HG02938 (cell line): Measurements from ENCODE around the gene B4GALT5.
"Not testable (repeated sequence)": the region's sequence is repeated elsewhere in the genome, so short reads cannot be mapped to it uniquely, and the experiment has no call there.

Experiments
- ATAC-seq: cut with Tn5 transposase; IDR thresholded peaks from one replicate; pipeline ENCODE4 v1.9.1; 2021; ENCODE audit warnings: mild to moderate bottlenecking, moderate library complexity; ENCODE audit not compliant: unreplicated experiment

B4GALT5 gene

DNA sequence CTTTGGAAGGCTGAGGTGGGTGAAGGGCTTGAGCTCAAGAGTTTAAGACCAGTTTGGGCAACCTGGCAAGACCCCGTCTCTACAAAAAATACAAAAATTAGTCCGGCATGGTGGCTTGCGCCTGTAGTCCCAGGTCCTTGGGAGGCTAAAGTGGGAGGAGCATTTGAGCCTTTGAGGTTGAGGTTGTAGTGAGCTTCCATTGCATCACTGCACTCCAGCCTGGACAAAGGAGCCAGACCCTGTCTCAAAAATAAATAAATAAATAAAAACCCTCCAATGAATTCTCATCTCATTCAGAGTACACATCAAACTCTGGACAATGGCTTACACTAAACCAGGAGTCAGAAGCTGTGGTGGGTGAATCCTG lies 31.8 kb downstream of the B4GALT5 start:
- no peak for ATAC-seq

DNA sequence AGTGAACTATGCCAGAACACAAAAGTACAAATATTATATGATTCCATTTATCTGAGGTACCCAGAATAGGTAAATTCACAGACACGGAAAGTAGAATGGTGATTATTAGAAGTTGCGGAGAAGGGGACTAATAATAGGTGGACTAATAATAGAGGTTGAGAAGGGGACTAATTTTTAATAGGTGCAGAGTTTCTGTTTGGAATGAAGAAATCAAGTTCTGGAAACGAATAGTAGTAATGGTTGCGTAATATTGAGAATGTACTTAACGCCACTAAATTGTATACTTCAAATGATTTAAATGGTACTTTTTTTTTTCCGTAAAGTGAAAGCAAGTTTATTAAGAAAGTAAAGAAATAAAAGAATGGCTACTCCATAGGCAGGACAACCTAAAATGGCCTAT lies 33.2 kb downstream of the B4GALT5 start:
- ATAC-seq, result no peak

DNA sequence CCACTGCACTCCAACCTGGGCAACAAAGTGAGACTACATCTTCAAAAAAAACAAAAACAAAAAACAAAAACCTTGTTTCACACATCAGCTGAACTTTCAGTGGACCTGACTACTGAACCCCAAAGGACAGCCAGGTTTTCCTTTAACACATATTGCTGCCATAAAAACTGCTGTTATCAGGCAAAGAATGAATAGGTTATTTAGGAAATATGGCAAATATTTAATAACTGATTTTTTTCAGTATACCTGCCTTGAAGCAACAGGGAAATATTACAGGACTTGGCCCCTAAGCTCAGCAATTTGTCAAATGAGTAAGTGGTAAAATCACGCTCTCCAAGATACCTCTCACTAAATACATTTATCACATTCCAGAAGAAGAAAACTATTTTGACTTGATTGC lies 34.0 kb downstream of the B4GALT5 start:
- ATAC-seq, result no peak

DNA sequence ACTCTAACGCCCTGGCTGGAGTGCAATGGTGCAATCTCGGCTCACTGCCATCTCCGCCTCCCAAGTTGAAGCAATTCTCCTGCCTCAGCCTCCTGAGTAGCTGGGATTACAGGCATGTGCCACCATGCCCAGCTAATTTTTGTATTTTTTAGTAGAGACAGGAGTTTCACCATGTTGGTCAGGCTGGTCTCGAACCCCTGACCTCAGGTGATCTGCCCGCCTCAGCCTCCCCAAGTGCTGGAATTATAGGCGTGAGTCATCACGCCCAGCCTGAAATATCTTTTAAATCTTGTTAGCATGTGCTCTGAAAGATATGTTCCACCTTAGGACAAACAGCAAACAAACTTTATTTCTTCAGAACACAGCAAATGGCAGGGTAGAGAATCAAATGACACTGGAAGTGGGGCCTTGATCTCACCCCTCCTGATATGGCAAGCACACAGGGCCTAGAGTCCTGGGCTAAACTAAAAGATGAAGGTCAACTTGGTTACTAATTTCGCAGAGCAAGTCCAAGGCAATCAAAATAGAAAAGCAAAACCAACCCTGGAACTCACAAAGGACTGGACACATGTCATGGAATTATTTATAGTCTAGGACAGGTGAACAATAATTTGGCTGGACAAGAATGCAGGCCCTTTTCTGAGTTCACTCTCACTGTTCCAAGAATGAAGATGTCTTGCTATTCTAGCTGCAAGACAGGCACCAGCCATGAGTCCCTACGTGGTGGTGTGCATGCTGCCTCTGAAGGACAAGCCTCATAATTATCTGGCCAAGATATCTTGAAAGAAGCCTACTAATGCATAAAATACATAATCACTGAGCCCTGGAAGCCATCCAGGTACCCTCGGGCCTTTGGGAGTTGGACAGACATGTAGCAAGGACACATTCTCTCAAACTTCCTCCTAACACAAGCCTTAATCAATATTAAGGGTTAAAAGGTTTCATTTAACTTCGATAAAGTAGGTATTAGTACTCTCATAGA lies 35.6 kb downstream of the B4GALT5 start:
- no peak for ATAC-seq

GRCh38 chr20:49676581-49677291 lies 36.9 kb downstream of the B4GALT5 start:
- ATAC-seq, result peak; percentile 41

DNA sequence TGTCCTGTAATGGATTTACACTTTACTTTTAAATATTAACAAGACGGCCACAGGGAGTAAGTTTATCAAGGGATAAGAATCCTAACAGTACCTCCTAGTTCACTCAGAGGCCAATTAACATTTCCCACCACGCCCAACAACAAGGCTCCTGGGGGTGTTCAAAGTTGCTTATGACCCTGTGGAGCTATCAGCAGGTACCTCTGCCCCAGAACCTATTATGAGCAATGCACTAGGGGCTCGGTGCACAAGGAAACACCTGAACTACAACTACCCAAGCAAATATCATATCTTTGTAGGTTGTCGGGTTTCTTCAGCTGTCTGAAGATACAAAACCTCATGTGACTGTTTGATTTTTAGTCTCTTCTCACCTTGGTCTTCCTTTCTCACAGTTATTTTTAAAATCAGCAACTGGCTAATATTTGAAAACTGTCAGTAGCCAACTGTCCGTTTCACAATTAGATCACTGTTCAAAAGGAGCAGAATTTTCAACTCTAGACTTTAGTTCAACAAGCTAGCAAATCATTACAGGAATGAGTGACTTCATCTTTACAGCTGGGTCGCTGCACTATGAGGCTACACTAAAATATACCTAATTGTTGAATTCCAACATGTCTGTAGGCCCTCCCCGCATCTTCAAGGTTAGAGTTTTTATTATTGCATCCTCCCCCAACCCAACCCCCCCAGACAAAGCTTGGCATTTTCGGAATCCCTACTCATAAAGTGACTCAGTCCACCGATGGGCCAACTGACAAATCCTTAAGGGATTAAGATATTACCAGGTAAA lies 38.1 kb downstream of the B4GALT5 start:
- peak; percentile 51 for ATAC-seq

- ATAC-seq, result no peak
These were observed 39.0 kb downstream of the B4GALT5 start for GRCh38 chr20:49674383-49675352.

- ATAC-seq, result no peak
These were observed 41.5 kb downstream of the B4GALT5 start for GRCh38 chr20:49672096-49672664.

- no peak for ATAC-seq
These were observed 42.2 kb downstream of the B4GALT5 start for GRCh38 chr20:49671433-49671832.

GRCh38 chr20:49669601-49670189 lies 44.0 kb downstream of the B4GALT5 start:
- peak; percentile 54 for ATAC-seq

DNA sequence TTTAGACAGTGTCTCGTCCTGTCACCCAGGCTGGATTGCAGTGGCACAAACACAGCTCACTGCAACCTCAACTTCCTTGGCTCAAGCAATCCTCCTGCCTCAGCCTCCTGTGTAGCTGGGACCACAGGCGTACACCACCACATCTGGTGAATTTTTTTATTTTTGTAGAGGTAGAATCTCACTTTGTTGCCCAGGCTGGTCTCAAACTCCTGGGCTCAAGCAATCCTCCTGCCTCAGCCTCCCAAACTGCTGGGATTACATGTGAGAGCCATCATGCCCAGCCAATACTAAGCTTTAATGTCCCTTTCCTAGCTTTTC lies 44.8 kb downstream of the B4GALT5 start:
- not testable (repeated sequence) for ATAC-seq

DNA sequence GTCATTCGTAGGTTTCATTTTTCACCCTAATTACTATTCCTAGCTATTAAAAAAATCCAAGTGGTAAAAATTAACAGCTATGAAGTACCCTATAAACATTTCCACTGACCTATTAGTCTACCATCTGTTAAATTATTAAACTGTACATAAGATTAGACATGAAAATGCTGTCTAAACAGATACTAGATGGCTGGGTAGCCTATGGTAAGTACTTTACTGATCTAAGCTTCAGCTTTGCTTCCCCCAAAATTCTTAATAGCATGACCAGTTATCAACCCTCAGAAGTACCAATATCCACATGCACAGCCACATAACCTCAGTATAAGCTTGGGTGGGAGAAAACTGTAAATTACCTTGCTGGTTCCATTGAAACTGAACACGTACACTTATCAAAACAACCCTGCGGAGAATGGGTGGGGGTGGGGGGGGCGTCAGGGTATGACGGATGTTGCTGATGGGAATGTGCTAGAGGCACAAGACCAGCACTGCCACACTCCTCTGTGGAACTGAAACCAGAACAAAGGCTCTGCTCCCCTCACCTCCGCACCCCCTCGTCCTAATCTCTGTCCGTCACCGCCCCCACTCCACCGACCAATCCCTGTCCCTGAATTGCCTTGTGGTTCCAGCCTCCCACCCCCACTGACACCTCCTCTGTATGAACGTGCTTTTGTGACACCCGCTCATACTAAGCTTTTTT lies 45.3 kb downstream of the B4GALT5 start:
- ATAC-seq, result peak; percentile 74

DNA sequence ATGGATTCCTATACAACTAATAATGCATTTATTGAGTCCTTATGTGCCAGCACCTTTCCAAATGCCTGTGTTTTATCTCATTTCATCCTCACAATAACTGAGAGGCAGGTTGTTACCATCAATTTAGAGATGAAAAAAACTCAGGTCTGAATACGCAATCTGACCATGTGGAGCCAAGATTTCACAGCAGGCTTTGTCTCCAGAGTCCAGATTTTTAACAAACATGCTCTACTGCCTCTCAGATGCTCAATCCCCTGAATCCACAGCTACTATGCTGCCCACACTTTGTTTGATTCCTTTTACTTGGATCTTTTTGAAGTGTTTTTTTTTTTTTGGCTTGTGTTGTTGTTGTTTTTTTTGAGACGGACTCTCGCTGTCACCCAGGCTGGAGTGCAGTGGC lies 46.8 kb downstream of the B4GALT5 start:
- ATAC-seq, result no peak

DNA sequence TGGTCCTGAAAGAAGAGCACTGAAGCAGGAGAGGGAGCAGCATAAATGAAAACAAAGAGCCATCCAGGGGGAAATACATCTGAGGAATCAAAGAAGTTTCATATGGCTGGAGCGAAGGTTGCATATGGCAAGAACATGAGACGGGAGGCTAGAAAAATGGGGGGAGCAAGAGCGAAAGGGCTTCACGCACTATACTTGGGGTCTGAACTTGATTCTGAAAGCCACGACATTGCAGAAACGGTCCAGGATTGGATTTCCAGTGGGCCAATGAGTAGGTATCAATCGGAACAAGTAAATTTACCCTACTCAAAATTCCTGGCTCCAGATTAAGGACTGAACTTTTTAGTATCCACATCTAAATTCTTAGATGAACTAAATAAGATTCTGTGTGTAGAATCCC lies 47.9 kb downstream of the B4GALT5 start:
- ATAC-seq, result no peak

DNA sequence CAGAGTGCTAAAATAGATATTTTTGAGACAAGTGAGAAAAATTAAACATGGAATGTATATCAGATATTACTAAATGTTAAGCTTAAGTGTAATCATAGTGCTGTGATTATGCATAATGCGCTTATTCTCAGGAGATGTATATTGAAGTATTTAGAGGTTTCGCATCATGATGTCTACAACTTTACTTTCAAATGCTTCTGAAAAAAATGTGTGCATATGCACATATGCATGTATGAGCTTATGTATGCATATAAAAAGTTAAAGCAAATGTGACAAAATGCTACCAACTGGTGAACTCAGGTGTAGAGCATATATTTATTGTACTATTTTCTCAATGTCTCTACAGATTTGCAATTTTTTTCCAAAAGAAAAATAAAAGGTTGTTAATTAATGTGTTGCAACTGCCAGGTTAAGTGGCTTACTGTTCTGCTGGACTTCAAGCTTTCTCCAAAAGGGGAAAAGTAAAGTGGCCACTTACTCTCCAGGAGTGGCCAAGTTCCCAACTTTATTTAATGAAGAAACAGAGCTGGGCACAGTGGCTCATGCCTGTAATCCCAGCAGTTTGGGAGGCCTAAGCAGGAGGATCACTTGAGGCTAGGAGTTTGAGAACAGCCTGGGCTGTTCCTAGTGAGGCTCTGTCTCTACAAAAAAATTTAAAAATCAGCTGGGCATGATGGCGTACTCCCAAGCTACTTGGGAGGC lies 48.9 kb downstream of the B4GALT5 start:
- no peak for ATAC-seq

DNA sequence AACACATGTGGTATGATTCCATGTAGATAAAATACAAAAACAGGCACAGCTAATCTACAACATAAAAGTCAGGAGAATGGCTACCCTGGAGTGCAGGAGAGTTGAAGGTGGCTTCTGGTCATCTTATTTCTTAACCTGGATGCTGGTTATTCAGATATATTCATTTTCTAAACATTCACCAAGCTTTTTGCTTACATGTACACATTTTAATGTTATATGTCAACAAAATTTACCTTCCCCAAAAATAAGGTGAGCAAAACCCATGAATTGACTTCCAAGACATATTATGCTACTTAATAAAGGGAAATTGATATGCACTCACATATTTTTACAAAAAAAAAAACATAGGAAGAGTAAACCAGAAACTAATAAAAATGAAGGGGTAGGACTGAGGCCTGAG lies 50.6 kb downstream of the B4GALT5 start:
- ATAC-seq, result no peak

- no peak for ATAC-seq
These were observed 51.9 kb downstream of the B4GALT5 start for GRCh38 chr20:49661560-49662329.

DNA sequence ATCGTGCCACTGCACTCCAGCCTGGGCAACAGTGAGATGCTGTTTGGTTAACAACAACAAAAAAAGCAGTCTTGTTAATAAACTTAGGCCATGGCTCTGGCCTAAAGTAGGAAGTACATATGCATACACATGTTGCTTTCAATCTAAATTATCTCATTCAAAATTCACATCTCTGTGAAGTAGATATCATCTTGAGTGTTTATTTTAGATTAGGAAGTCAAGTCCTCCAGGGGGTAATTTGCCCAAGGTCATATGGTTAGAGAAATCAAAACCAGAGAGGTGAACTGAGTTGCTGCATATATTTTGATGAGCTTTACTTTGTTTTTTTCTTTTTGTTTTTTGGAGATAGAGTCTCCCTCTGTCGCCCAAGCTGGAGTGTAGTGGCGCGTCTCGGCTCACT lies 52.8 kb downstream of the B4GALT5 start:
- ATAC-seq, result no peak
